ENCODE data around the gene LCN2.

- TF ChIP-seq, protein P1, sequence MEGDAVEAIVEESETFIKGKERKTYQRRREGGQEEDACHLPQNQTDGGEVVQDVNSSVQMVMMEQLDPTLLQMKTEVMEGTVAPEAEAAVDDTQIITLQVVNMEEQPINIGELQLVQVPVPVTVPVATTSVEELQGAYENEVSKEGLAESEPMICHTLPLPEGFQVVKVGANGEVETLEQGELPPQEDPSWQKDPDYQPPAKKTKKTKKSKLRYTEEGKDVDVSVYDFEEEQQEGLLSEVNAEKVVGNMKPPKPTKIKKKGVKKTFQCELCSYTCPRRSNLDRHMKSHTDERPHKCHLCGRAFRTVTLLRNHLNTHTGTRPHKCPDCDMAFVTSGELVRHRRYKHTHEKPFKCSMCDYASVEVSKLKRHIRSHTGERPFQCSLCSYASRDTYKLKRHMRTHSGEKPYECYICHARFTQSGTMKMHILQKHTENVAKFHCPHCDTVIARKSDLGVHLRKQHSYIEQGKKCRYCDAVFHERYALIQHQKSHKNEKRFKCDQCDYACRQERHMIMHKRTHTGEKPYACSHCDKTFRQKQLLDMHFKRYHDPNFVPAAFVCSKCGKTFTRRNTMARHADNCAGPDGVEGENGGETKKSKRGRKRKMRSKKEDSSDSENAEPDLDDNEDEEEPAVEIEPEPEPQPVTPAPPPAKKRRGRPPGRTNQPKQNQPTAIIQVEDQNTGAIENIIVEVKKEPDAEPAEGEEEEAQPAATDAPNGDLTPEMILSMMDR (IDR thresholded peaks at IDR 0.05) = no peak
- no peak for TF ChIP-seq ZFX (IDR thresholded peaks at IDR 0.05; ENCODE audit: borderline replicate concordance)
Measured at GRCh38 chr9:128151309-128152132, 2.3 kb downstream of the LCN2 start.

Data from 22Rv1 (cell line).